AG08395 (cell line): ENCODE results near the gene SYNPO2.
"Not testable (repeated sequence)": the region's sequence is repeated elsewhere in the genome, so short reads cannot be mapped to it uniquely, and the experiment has no call there.

ENCODE experiments used
- DNase-seq: peaks from one replicate; pipeline ENCODE4 v3.0.0; 2012; ENCODE audit warnings: mixed read lengths, low spot score

Gene SYNPO2

DNA sequence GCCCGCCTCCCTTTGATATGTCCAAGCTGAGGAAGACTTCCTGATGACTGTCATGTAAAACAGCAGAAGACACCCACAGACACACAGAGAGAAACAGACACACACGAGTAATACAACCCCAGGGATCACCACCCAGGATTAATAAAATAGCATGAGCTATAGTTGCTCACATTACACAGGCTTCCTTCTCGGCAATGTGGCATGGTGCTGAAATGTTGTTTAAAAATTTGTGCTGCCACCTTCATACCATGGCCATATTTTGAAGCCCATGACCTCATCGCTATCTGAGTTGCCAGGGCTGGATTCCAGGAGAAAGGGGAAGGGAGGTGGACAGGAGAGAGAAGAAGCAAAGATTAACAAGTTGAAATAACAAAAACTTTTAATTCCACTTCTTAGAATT, 111.7 kb downstream of the SYNPO2 start:
- DNase-seq, result no peak

DNA sequence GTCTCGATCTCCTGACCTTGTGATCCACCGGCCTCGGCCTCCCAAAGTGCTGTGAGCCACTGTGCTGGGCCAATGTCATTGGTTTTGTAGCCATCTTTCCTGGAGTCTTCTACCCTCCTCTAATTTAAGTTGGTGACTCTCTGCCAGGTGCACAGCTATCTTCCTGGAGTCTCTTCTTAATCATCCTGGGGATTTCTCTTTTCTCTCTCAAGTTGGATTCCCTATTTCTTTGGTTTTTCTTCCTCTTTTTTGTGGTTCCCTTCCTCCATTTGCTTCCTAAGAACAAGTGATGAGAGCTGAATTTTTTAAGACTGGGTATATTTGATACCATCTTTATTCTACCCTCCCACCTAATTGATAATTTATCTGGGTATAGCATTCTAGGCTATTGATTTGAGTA, 113.8 kb downstream of the SYNPO2 start:
- DNase-seq, result no peak

DNA sequence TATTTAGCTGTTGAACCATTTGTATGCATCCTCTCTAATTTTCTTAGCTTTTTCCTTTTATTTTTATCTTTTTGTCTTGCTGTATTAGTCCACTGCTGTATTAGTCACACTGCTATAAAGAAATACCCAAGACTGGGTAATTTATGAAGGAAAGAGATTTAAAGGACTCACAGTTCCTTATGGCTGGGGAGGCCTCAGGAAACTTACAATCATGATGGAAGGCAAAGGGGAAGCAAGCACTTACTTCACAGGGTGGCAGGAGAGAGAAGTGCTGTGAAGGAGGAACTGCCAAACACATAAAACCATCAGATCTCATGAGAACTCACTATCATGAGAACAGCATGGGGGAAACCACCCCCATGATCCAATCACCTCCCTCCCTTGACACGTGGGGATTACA, 114.3 kb downstream of the SYNPO2 start:
- not testable (repeated sequence) for DNase-seq

DNA sequence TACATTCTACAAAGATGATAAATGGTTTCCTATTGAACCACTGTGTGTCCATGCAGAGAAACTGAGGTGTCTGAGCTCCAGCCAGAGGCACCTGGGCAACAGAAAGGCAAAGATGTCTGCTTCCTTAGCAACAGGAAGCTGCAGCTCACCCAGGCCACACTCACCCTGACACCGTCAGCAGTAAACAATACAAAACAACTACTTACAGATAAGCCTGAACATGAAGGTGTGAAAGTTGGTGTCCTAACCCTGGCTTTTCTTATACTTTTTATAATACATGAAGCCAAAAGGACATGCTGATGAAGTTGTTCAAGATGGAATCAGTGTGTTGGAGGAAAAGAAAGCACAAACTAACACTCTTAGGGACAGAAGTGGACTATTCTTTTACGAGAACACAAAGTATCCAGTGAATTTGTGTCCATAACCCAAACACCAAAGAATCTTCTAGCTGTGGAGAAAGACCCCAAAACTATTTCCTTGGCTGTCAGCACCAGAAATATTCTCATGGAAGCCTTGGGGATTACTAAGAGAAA, 117.3 kb downstream of the SYNPO2 start:
- no peak for DNase-seq

DNA sequence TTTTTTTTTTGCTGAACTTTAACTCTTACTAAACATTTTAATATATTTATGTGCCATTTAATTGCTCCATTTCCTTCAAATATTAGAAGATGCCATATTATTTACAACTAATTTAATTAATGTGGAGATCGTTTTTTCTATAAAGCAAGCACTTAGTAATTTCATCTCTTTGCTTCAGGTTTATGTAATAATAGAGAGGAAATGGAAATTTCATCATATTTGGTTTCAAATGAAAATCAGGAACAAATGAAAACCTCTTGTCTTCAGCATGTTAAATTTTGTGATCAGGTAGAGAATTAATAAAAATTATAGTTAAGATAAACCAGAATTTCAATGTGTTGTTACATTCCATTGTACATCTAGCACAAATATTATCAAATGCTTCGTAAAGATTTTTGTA, 120.1 kb downstream of the SYNPO2 start:
- DNase-seq, result no peak

DNA sequence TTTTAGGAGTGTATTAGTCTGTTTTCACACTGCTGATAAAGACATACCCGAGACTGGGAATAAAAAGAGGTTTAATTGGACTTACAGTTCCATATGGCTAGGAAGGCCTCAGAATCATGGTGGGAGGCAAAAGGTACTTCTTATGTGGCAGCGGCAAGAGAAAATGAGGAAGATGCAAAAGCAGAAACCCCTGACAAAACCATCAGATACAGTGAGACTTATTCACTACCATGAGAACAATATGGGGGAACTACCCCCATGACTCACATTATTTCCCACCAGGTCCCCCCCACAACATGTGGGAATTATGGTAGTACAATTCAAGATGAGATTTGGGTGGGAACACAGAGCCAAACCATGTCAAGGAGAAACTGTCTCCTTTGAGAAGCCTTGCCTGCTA, 121.6 kb downstream of the SYNPO2 start:
- not testable (repeated sequence) for DNase-seq

DNA sequence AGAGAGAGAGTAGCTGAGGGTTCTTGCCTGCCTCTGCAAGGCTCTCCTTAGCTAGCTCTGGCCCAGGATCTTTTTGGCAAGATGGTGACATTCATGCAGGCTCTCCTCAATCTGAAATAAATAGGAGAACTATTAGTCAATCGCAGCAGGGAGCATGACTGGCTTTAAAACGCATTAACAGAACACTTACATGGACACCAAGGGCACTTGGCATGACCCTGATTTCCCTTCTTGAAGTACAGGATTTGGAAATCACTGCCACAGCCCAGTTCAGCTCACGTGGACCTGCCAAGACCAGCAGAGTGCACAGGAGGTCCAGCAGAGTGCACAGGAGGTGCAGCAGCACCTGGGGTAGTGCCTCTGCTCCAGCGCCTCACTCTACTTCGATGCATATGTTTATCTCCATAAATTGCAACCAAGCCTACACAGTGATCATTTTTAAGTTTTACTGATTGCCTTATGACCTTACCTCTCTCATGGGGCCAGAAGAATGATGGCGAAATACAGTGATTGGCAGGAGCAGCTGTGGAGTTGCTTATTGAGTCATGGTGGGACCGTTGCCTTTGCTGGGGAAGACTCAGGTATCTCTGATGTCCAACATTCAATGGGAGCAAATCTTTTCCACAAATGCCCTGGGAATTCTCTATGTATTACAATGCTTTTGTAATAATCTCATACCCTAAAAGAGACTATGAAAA, 122.4 kb downstream of the SYNPO2 start:
- no peak for DNase-seq

DNA sequence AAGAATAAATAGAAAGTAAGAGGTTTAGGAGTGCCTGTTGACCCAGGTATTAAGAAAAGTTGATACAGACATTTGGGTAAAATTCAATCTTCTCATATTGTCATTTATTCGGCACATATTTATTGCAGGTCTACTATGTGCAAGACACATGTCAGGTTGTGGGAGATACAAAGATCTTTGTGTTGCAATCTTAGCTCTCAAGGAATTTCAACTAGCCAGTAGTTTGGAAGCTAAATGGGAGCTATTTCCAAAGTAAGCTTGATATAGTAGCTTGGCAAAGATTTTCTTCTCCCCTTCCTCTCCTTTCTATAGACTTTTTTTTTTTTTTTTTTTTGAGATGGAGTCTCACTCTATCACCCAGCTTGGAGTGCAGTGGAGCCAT, 122.9 kb downstream of the SYNPO2 start:
- no peak for DNase-seq

DNA sequence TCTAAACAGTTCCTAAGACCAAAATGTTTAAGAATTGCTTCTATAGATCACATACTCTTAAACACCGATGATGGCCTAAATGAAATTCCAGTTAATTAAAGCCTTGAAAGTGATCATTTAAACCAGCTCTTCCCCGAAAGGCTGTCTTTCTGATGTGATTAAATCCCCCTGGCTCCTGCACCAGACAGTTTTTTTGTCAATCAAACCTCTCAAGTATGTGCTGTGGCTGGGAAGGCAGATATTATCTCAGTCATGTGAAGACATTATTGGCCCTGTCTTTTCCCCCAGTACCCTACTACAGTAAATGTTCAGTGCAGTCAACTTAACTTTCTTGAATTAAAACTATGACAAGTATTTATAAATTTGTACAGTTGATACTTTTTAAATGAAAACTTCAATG, 126.0 kb downstream of the SYNPO2 start:
- no peak for DNase-seq

DNA sequence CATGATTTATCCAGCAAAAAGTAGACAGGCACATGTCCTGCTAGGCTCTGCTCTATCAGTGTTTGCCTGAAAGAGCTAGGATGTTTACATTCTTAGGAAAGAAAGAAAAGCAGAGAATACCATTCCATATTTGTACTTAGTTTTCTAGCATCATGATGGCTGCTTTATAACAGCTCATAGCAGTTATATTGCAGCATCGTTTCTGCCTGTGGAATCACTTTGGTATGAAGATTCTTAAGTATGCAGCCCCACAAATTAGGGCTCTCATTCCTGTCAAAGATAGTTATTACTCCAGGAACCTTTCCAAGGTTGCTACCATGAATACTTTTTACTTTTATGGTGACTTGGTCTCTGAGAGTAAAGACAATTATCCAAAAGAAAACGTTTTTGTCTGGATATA, 128.0 kb downstream of the SYNPO2 start:
- DNase-seq, result peak; percentile 83

DNA sequence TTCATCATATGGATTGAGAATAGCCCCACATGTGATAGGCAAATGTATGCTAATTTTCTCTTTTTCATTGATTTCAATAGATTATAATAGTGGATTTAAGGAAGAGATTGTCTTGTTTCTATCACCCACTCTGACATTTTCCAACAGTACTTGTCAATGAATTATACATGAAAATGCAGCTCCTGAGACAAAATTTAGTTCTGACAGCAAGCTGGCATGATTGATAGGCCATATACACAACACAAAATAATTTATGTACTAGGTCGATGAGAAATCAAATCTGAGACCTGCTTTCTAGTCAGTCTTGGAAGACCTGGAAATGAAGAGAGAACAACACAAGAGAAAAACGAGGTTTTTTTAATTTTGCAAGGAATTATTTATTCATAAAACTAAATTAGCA, 129.0 kb downstream of the SYNPO2 start:
- no peak for DNase-seq

DNA sequence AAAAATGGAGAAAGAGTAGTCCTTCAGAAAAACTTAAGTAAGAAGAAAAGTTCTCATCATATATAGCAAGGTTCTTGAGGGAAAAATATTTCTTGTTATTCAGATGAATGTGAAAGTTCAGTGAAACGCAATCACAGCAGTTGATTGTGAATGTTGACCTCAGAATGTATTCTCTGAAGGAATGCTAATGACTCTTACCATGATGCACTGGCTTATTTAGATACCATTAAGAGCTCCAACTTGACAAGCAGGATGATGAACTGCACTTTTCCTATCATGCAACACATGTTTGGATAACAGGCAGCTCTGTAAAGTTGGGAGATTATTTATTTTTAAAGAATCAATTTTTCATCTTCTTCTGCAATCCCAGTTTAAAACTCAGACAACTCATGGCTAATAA, 131.5 kb downstream of the SYNPO2 start:
- no peak for DNase-seq

DNA sequence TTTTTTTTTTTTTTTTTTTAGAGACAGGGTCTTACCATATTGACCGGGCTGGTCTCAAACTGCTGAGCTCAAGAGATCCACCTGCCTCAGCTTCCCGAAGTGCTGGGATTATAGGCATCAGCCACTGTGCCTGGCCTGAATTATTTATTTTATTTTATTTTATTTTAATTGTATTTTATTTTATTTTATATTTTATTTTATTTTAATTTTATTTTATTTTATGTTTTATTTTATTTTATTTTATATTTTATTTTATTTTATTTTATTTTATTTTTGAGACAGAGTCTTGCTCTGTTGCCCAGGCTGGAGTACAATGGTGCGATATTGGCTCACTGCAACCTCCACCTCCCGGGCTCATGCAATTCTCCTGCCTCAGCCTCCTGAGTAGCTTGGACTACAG, 133.9 kb downstream of the SYNPO2 start:
- DNase-seq, result not testable (repeated sequence)

DNA sequence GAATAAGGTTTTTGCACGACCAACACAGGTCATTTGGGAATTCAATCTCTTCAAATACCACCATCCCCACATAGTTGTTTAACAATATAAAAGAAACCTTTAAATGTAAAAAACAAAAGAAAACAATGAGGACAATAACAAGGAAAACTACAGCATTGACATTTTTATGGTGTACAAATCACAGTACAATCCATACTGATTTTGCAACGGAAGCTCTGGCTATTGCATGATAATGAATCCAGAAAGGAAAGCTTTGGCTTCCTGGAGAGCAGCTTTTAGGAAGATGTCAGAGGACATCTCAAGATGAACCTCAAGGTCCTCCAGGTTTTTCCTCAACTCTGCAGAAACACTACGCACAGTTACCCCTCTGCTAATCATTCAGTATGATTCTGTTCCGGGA, 135.4 kb downstream of the SYNPO2 start:
- DNase-seq, result no peak

DNA sequence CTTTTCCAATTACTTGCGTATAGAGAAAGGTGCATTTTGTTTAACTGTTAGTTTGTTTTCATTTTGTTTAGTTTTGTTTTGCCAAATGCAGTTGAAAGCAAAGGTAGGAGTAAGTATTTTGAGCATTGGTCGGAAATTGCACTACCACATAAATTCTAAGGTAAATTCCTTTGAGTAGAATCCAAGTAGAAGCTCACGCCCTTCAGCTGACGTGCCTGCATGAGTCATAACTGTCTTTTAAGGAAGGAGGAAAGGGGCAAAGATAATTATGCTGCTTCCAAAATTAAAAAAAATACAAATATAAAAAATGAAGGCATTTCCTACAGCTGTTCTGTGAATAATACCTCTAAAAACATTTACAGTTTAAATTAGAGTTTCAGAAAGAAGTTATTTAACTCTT, 136.8 kb downstream of the SYNPO2 start:
- peak; percentile 28 for DNase-seq

DNA sequence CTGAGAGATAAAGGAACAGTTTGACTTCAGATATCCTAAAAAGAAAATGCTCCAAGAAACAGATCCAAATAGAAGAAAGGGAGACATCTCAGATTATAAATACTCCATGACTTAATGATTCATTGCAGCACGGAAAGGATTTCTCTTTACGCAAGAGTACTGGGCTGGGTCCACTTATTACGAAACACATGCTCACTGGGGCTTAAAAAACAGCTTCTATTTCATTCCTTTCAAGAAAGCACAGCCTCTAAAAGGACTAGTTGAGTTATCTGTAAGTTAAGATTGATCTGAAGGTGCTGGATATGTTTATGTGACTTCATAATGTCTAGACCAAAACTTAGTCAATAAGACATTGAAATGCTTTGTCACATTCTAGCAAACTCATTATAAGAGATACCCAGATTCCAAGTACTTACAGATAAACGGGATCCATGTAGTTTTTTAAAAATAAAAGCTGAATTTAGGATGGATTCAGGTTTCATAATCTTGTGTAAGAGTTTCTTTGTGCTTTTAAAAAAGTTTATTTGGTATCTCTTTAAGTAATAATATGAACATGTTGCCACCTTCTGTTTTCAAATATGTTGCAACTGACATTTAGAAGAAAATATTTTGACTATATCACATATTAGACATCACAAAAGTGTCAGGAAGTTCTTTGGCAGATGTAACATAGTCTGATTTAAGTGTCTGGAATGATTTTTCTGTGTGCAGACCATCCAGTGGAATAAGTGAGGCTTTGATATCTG, 137.4 kb downstream of the SYNPO2 start:
- peak; percentile 67 for DNase-seq

DNA sequence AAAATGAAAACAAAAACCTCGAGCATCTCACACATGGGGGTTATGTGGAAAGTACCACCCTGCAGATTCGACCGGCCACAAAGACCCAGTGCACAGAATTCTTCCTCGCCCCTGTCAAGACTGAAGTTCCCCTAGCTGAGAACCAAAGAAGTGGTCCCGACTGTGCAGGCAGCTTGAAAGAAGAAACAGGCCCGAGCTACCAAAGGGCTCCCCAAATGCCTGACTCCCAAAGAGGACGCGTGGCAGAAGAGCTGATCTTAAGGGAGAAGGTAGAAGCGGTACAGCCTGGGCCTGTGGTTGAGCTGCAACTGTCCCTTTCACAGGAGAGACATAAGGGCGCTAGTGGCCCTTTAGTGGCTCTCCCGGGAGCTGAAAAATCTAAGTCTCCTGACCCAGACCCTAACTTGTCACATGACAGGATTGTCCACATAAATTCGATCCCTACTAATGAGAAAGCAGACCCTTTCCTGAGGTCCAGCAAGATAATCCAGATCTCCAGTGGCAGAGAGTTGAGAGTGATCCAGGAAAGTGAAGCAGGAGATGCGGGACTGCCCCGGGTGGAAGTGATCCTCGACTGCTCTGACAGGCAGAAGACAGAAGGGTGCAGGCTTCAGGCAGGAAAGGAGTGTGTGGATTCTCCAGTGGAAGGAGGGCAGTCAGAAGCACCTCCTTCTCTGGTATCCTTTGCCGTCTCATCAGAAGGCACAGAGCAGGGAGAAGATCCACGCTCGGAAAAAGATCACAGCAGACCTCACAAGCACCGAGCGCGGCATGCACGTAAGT, 138.2 kb downstream of the SYNPO2 start:
- peak; percentile 77 for DNase-seq

DNA sequence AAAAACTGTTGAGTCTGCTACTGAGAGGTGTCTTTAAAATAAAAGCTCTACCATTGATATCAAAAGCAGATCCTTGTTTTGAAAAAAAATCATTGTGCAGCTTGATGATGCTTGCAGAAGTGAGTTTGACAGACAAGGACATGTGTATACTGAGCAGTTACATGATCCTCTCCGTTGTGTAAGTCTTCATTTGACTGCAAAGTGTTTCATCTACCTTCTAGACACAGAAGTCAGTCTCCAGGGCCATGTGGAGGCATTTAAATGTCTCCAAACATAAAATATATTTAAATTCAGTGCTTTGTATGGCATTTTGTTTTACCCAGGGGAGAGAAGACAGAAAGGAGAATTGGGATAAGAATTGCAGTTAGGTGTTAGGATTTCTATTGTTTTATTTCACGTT, 139.2 kb downstream of the SYNPO2 start:
- no peak for DNase-seq

DNA sequence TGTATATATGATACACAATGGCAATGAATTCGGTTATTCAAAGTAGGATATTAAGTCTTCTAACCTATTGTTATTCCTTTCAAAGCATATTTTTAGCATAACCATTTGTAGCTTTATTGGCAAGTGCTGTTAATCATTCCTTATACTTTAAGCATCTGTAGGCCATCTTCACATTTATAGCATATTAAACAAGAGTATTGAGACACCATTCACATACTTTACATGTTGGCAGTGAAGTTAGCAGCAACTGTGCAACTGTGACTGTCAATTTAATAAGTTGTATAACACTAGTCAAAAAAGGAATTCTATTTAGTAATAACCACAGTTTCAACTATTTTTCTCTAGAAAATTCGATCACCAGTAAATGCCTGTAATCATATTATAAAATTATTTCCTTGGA, 139.6 kb downstream of the SYNPO2 start:
- no peak for DNase-seq

DNA sequence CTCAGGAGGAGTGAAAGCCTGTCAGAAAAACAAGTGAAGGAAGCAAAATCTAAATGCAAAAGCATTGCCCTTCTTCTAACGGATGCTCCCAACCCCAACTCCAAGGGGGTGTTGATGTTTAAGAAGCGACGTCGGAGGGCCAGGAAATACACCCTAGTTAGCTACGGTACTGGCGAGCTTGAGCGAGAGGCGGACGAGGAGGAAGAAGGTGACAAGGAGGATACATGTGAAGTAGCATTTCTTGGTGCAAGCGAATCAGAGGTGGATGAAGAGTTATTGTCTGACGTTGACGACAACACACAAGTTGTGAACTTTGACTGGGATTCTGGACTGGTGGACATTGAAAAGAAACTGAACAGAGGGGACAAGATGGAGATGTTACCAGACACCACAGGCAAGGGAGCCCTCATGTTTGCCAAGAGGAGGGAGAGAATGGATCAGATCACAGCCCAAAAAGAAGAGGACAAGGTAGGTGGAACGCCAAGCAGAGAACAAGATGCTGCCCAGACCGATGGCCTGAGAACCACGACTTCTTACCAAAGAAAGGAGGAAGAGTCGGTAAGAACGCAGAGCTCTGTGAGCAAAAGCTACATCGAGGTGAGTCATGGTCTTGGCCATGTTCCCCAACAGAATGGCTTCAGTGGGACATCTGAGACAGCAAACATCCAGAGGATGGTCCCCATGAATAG, 141.3 kb downstream of the SYNPO2 start:
- DNase-seq, result no peak

DNA sequence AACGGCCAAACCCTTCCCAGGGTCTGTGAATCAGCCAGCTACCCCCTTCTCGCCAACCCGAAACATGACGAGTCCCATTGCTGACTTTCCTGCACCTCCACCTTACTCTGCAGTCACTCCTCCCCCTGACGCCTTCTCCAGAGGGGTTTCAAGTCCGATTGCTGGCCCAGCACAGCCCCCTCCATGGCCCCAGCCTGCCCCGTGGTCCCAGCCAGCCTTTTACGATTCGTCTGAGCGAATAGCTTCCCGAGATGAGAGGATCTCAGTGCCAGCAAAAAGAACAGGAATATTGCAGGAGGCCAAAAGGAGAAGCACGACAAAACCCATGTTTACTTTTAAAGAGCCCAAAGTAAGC, 141.9 kb downstream of the SYNPO2 start:
- DNase-seq, result no peak

DNA sequence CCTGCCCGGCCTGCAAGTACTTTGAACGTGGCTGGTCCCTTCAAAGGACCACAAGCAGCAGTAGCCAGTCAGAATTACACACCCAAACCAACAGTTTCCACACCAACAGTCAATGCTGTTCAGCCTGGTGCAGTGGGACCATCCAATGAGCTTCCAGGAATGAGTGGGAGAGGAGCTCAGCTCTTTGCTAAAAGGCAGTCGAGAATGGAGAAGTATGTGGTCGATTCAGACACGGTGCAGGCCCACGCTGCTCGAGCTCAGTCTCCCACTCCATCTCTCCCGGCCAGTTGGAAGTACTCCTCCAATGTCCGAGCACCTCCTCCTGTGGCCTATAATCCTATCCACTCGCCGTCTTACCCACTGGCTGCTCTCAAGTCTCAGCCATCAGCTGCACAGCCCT, 142.6 kb downstream of the SYNPO2 start:
- no peak for DNase-seq
